Karpas-422 (cell line): ENCODE measurements around the gene ADAT2. TPM values are rescaled to one million over a fixed set of nuclear protein-coding genes. Genes with fewer than 3 reads are reported as not detected.
"Not testable (repeated sequence)": the region's sequence is repeated elsewhere in the genome, so short reads cannot be mapped to it uniquely, and the experiment has no call there.

Source experiments
- DNase-seq: peaks from one replicate; pipeline ENCODE4 v3.0.0-alpha.2; 2015
- H2AFZ ChIP-seq: fragments of 200-600 bp; sonication (generic); 2 replicates; pipeline ENCODE4 v1.6.1; 2014; ENCODE audit warnings: antibody characterized with exemption, low read length, mixed read lengths
- H3K27ac ChIP-seq: fragments of 200-600 bp; sonication (generic); 2 replicates; pipeline ENCODE4 v1.5.1; 2014; ENCODE audit warnings: mild to moderate bottlenecking, low read length, moderate library complexity
- H3K27me3 ChIP-seq: fragments of 200-600 bp; sonication (generic); 2 replicates; pipeline ENCODE4 v1.6.1; 2014; ENCODE audit warnings: low read length, mixed read lengths
- H3K36me3 ChIP-seq: fragments of 200-600 bp; sonication (generic); 2 replicates; pipeline ENCODE4 v1.6.1; 2014; ENCODE audit warnings: low read length, mixed read lengths; ENCODE audit not compliant: insufficient read depth
- H3K4me1 ChIP-seq: fragments of 200-600 bp; sonication (generic); 2 replicates; pipeline ENCODE4 v1.6.1; 2014; ENCODE audit warnings: mild to moderate bottlenecking, low read length, mixed read lengths
- H3K4me2 ChIP-seq: fragments of 200-600 bp; sonication (generic); 2 replicates; pipeline ENCODE4 v1.6.1; 2014; ENCODE audit warnings: low read length, low read depth, mild to moderate bottlenecking; ENCODE audit not compliant: poor library complexity, severe bottlenecking
- H3K4me3 ChIP-seq: fragments of 200-600 bp; sonication (generic); 2 replicates; pipeline ENCODE4 v1.5.1; 2014; ENCODE audit warnings: mild to moderate bottlenecking, antibody characterized with exemption, low read length, mixed read lengths
- H3K79me2 ChIP-seq: fragments of 200-600 bp; sonication (generic); 2 replicates; pipeline ENCODE4 v1.6.1; 2014; ENCODE audit warnings: mild to moderate bottlenecking, low read length, mixed read lengths
- H3K9ac ChIP-seq: fragments of 200-600 bp; sonication (generic); 2 replicates; pipeline ENCODE4 v1.6.0; 2014; ENCODE audit warnings: low read length
- H3K9me2 ChIP-seq: fragments of 200-600 bp; sonication (generic), shearing (Covaris generic); replicated peaks from 2 replicates; pipeline ENCODE4 v1.6.0; 2014; ENCODE audit warnings: mild to moderate bottlenecking, low read length, moderate library complexity; ENCODE audit not compliant: insufficient read depth
- H3K9me3 ChIP-seq: fragments of 300-700, 200-600 bp; sonication (generic); 2 replicates; pipeline ENCODE4 v1.6.1; 2014; ENCODE audit warnings: low read length, mixed read lengths
- H4K20me1 ChIP-seq: fragments of 200-600 bp; sonication (generic); 2 replicates; pipeline ENCODE4 v1.6.1; 2014; ENCODE audit warnings: mild to moderate bottlenecking, antibody characterized with exemption, low read length, low read depth; ENCODE audit not compliant: insufficient read depth
- total RNA-seq: library from RNA; depleted of rRNA; stranded (reverse); fragments of >200 nt; shearing (Covaris generic); gene quantifications from 2 replicates; pipeline ENCODE4 v1.2.3, GENCODE V29; 2014; ENCODE audit warnings: low replicate concordance

Gene ADAT2
- total RNA-seq, 1 experiment from 2014 or later, result 21.3 TPM

- no peak overlapping the region for H3K4me3 ChIP-seq
- H3K36me3 ChIP-seq, result peaks cover 36% of the 10 kb centered on the region
- H4K20me1 ChIP-seq, result no peaks in the 10 kb centered on the region
- no peak overlapping the region for H2AFZ ChIP-seq
- H3K79me2 ChIP-seq, result no peaks in the 10 kb centered on the region
- no peak overlapping the region for H3K9ac ChIP-seq
- H3K4me2 ChIP-seq, result no peak overlapping the region
- H3K9me3 ChIP-seq, result no peaks in the 10 kb centered on the region
- DNase-seq, result no peak
- H3K9me2 ChIP-seq, result peaks cover 3% of the 10 kb centered on the region; the same call in 1 of the 2 replicates
- no peaks in the 10 kb centered on the region for H3K4me1 ChIP-seq
- no peak overlapping the region for H3K27ac ChIP-seq
- no peaks in the 10 kb centered on the region for H3K27me3 ChIP-seq
Measured at GRCh38 chr6:143478479-143479062, 28.1 kb upstream of the ADAT2 start.

- H3K9ac ChIP-seq, result no peak overlapping the region
- no peaks in the 10 kb centered on the region for H3K9me3 ChIP-seq
- H3K4me2 ChIP-seq, result no peak overlapping the region
- peaks cover 3% of the 10 kb centered on the region; the same call in 1 of the 2 replicates for H3K9me2 ChIP-seq
- no peak overlapping the region for H2AFZ ChIP-seq
- H3K27me3 ChIP-seq, result no peaks in the 10 kb centered on the region
- H3K27ac ChIP-seq, result no peak overlapping the region
- H4K20me1 ChIP-seq, result no peaks in the 10 kb centered on the region
- no peaks in the 10 kb centered on the region for H3K79me2 ChIP-seq
- peaks cover 52% of the 10 kb centered on the region for H3K36me3 ChIP-seq
- H3K4me1 ChIP-seq, result no peaks in the 10 kb centered on the region
- no peak for DNase-seq
- no peak overlapping the region for H3K4me3 ChIP-seq
Measured at GRCh38 chr6:143476545-143476944, 26.1 kb upstream of the ADAT2 start.

GRCh38 chr6:143471822-143472221 lies 21.3 kb upstream of the ADAT2 start:
- Histone ChIP-seq H3K4me3 (no peak overlapping the region), H3K4me1 (no peaks in the 10 kb centered on the region), H3K79me2 (0 out of 2 replicates have a peak, but pooled peaks cover 9% of the 10 kb centered on the region), H2AFZ (no peak overlapping the region), H3K9me2 (no peaks in the 10 kb centered on the region), H3K27ac (no peak overlapping the region), H3K9me3 (no peaks in the 10 kb centered on the region), H3K9ac (no peak overlapping the region), H3K27me3 (no peaks in the 10 kb centered on the region), H3K4me2 (no peak overlapping the region), H3K36me3 (peaks cover 25% of the 10 kb centered on the region), H4K20me1 (no peaks in the 10 kb centered on the region)
- no peak for DNase-seq

GRCh38 chr6:143468823-143469222 lies 18.3 kb upstream of the ADAT2 start:
- not testable (repeated sequence) for H3K9ac ChIP-seq, H2AFZ ChIP-seq, H3K27ac ChIP-seq, H3K9me2 ChIP-seq, H3K27me3 ChIP-seq, H4K20me1 ChIP-seq, H3K9me3 ChIP-seq, H3K4me1 ChIP-seq, H3K4me2 ChIP-seq, DNase-seq, H3K4me3 ChIP-seq
- H3K36me3 ChIP-seq, result peaks cover 32% of the 10 kb centered on the region
- peaks cover 24% of the 10 kb centered on the region; the same call in 1 of the 2 replicates for H3K79me2 ChIP-seq

GRCh38 chr6:143468026-143468425 lies 17.5 kb upstream of the ADAT2 start:
- Histone ChIP-seq H3K27ac (no peak overlapping the region), H3K4me2 (no peak overlapping the region), H3K9ac (no peak overlapping the region), H3K9me3 (no peaks in the 10 kb centered on the region), H3K27me3 (no peaks in the 10 kb centered on the region), H3K36me3 (peaks cover 32% of the 10 kb centered on the region), H2AFZ (no peak overlapping the region), H3K79me2 (peaks cover 28% of the 10 kb centered on the region; the same call in 1 of the 2 replicates), H4K20me1 (no peaks in the 10 kb centered on the region), H3K9me2 (peaks cover 5% of the 10 kb centered on the region; the same call in 1 of the 2 replicates), H3K4me1 (no peaks in the 10 kb centered on the region), H3K4me3 (no peak overlapping the region)
- DNase-seq, result no peak

GRCh38 chr6:143465546-143465945 lies 15.1 kb upstream of the ADAT2 start:
- H3K79me2 ChIP-seq, result peaks cover 42% of the 10 kb centered on the region; the same call in 1 of the 2 replicates
- no peaks in the 10 kb centered on the region for H4K20me1 ChIP-seq
- peaks cover 5% of the 10 kb centered on the region; the same call in 1 of the 2 replicates for H3K9me2 ChIP-seq
- H3K9me3 ChIP-seq, result no peaks in the 10 kb centered on the region
- no peaks in the 10 kb centered on the region for H3K4me1 ChIP-seq
- H3K4me2 ChIP-seq, result no peak overlapping the region
- H2AFZ ChIP-seq, result no peak overlapping the region
- H3K9ac ChIP-seq, result no peak overlapping the region
- DNase-seq, result no peak
- peaks cover 24% of the 10 kb centered on the region for H3K36me3 ChIP-seq
- no peaks in the 10 kb centered on the region for H3K27me3 ChIP-seq
- H3K4me3 ChIP-seq, result no peak overlapping the region
- no peak overlapping the region for H3K27ac ChIP-seq

- Histone ChIP-seq H3K4me2 (no peak overlapping the region), H3K27me3 (no peaks in the 10 kb centered on the region)
Measured at GRCh38 chr6:143457563-143458359, 7.3 kb upstream of the ADAT2 start.

GRCh38 chr6:143451531-143451930 lies 1.0 kb upstream of the ADAT2 start:
- H3K4me3 ChIP-seq, result peak overlapping the region; percentile 87
- H2AFZ ChIP-seq, result peak overlapping the region; percentile 96; the same call in 1 of the 2 replicates
- no peak for DNase-seq
- no peaks in the 10 kb centered on the region for H3K9me3 ChIP-seq
- H4K20me1 ChIP-seq, result no peaks in the 10 kb centered on the region
- no peaks in the 10 kb centered on the region for H3K27me3 ChIP-seq
- no peaks in the 10 kb centered on the region for H3K36me3 ChIP-seq
- H3K9me2 ChIP-seq, result no peaks in the 10 kb centered on the region
- peak overlapping the region; percentile 90 for H3K9ac ChIP-seq
- peak overlapping the region; percentile 93 for H3K4me2 ChIP-seq
- peaks cover 54% of the 10 kb centered on the region for H3K4me1 ChIP-seq
- H3K27ac ChIP-seq, result peak overlapping the region; percentile 57
- peaks cover 92% of the 10 kb centered on the region for H3K79me2 ChIP-seq

More at GRCh38 chr6:143457563-143458359, 7.3 kb upstream of the ADAT2 start:
- Histone ChIP-seq H3K4me3 (no peak overlapping the region), H4K20me1 (no peaks in the 10 kb centered on the region), H3K27ac (no peak overlapping the region), H2AFZ (no peak overlapping the region), H3K9me2 (no peaks in the 10 kb centered on the region), H3K79me2 (peaks cover 82% of the 10 kb centered on the region), H3K9me3 (no peaks in the 10 kb centered on the region), H3K36me3 (peaks cover 14% of the 10 kb centered on the region; the same call in 1 of the 2 replicates), H3K9ac (no peak overlapping the region), H3K4me1 (peaks cover 33% of the 10 kb centered on the region)
- DNase-seq, result no peak
